ENCODE data around the gene SORD. TPM values are rescaled to one million over a fixed set of nuclear protein-coding genes. Genes with fewer than 3 reads are reported as not detected.
A peak's percentile ranks its signal among the peaks of the same experiment; 100 is the strongest.
"Not testable (repeated sequence)": the region's sequence is repeated elsewhere in the genome, so short reads cannot be mapped to it uniquely, and the experiment has no call there.

Gene SORD
- total RNA-seq, 3 donors from 2014 or later = 26.9 to 42.7 (median 32.6) TPM

GRCh38 chr15:45034087-45034486, 11.1 kb downstream of the SORD start:
- not testable (repeated sequence) for H3K9me3 Mint-ChIP-seq; H3K27me3 Mint-ChIP-seq (ENCODE audit: low read depth); H3K36me3 Mint-ChIP-seq (ENCODE audit: insufficient read depth); ATAC-seq; DNase-seq; H3K4me3 Mint-ChIP-seq
- H3K4me1 Mint-ChIP-seq (ENCODE audit: low read depth) = peaks cover 18% of the 10 kb centered on the region

- H3K4me3 Mint-ChIP-seq; H3K36me3 Mint-ChIP-seq (ENCODE audit: insufficient read depth); H3K9me3 Mint-ChIP-seq; DNase-seq; H3K27me3 Mint-ChIP-seq (ENCODE audit: low read depth); ATAC-seq: not testable (repeated sequence)
- H3K4me1 Mint-ChIP-seq (ENCODE audit: low read depth) = peaks cover 18% of the 10 kb centered on the region
Observed at GRCh38 chr15:45034600-45035375, 11.8 kb downstream of the SORD start.

- peak overlapping the region; percentile 20 for H3K4me3 Mint-ChIP-seq
- not testable (repeated sequence) for H3K9me3 Mint-ChIP-seq; H3K36me3 Mint-ChIP-seq (ENCODE audit: insufficient read depth); H3K27me3 Mint-ChIP-seq (ENCODE audit: low read depth)
- peaks cover 18% of the 10 kb centered on the region for H3K4me1 Mint-ChIP-seq (ENCODE audit: low read depth)
- ATAC-seq (peak; percentile 87 to 95), DNase-seq (peak; percentile 65)
Observed at GRCh38 chr15:45036812-45037781, 14.1 kb downstream of the SORD start.

GRCh38 chr15:45037936-45038335, 14.9 kb downstream of the SORD start:
- no peaks in the 10 kb centered on the region for H3K9me3 Mint-ChIP-seq

GRCh38 chr15:45040396-45040795, 17.4 kb downstream of the SORD start:
- H3K36me3 Mint-ChIP-seq (ENCODE audit: insufficient read depth); H3K9me3 Mint-ChIP-seq; H3K4me3 Mint-ChIP-seq; ATAC-seq; DNase-seq; H3K27me3 Mint-ChIP-seq (ENCODE audit: low read depth): not testable (repeated sequence)
- peaks cover 18% of the 10 kb centered on the region for H3K4me1 Mint-ChIP-seq (ENCODE audit: low read depth)

More at GRCh38 chr15:45037936-45038335, 14.9 kb downstream of the SORD start:
- H3K27me3 Mint-ChIP-seq (ENCODE audit: low read depth) = no peaks in the 10 kb centered on the region
- H3K36me3 Mint-ChIP-seq (ENCODE audit: insufficient read depth) = peaks cover 2% of the 10 kb centered on the region
- H3K4me3 Mint-ChIP-seq = no peak overlapping the region
- peaks cover 18% of the 10 kb centered on the region for H3K4me1 Mint-ChIP-seq (ENCODE audit: low read depth)
- DNase-seq = no peak
- no peak for ATAC-seq

- not testable (repeated sequence) for H3K4me1 Mint-ChIP-seq (ENCODE audit: low read depth); H3K36me3 Mint-ChIP-seq (ENCODE audit: insufficient read depth); H3K27me3 Mint-ChIP-seq (ENCODE audit: low read depth); H3K4me3 Mint-ChIP-seq; ATAC-seq; DNase-seq; H3K9me3 Mint-ChIP-seq
Observed at GRCh38 chr15:45041538-45041937, 18.5 kb downstream of the SORD start.

GRCh38 chr15:45042859-45043258, 19.9 kb downstream of the SORD start:
- not testable (repeated sequence) for H3K4me3 Mint-ChIP-seq; ATAC-seq; H3K9me3 Mint-ChIP-seq; DNase-seq; H3K36me3 Mint-ChIP-seq (ENCODE audit: insufficient read depth); H3K4me1 Mint-ChIP-seq (ENCODE audit: low read depth); H3K27me3 Mint-ChIP-seq (ENCODE audit: low read depth)

GRCh38 chr15:45044270-45044669, 21.3 kb downstream of the SORD start:
- H3K9me3 Mint-ChIP-seq; H3K27me3 Mint-ChIP-seq (ENCODE audit: low read depth); H3K4me1 Mint-ChIP-seq (ENCODE audit: low read depth); ATAC-seq; DNase-seq; H3K4me3 Mint-ChIP-seq: not testable (repeated sequence)
- H3K36me3 Mint-ChIP-seq (ENCODE audit: insufficient read depth) = peaks cover 12% of the 10 kb centered on the region

- not testable (repeated sequence) for DNase-seq; H3K4me3 Mint-ChIP-seq; H3K9me3 Mint-ChIP-seq; ATAC-seq; H3K27me3 Mint-ChIP-seq (ENCODE audit: low read depth); H3K4me1 Mint-ChIP-seq (ENCODE audit: low read depth)
- peaks cover 39% of the 10 kb centered on the region for H3K36me3 Mint-ChIP-seq (ENCODE audit: insufficient read depth)
Observed at GRCh38 chr15:45048449-45048793, 25.4 kb downstream of the SORD start.

GRCh38 chr15:45048794-45049631, 26.0 kb downstream of the SORD start:
- DNase-seq (no peak), ATAC-seq (no peak)
- no peak overlapping the region for H3K4me3 Mint-ChIP-seq
- peaks cover 39% of the 10 kb centered on the region for H3K36me3 Mint-ChIP-seq (ENCODE audit: insufficient read depth)
- no peaks in the 10 kb centered on the region for H3K27me3 Mint-ChIP-seq (ENCODE audit: low read depth)
- H3K4me1 Mint-ChIP-seq (ENCODE audit: low read depth) = no peaks in the 10 kb centered on the region
- H3K9me3 Mint-ChIP-seq = no peaks in the 10 kb centered on the region

- no peaks in the 10 kb centered on the region for H3K4me1 Mint-ChIP-seq (ENCODE audit: low read depth)
- no peak for DNase-seq
- no peaks in the 10 kb centered on the region for H3K27me3 Mint-ChIP-seq (ENCODE audit: low read depth)
- peaks cover 41% of the 10 kb centered on the region for H3K36me3 Mint-ChIP-seq (ENCODE audit: insufficient read depth)
- H3K4me3 Mint-ChIP-seq = no peak overlapping the region
- no peak for ATAC-seq
- H3K9me3 Mint-ChIP-seq = no peaks in the 10 kb centered on the region
Observed at GRCh38 chr15:45050587-45050986, 27.6 kb downstream of the SORD start.

GRCh38 chr15:45052676-45053075, 29.7 kb downstream of the SORD start:
- peaks cover 39% of the 10 kb centered on the region for H3K36me3 Mint-ChIP-seq (ENCODE audit: insufficient read depth)
- not testable (repeated sequence) for DNase-seq; ATAC-seq; H3K4me1 Mint-ChIP-seq (ENCODE audit: low read depth); H3K27me3 Mint-ChIP-seq (ENCODE audit: low read depth); H3K9me3 Mint-ChIP-seq; H3K4me3 Mint-ChIP-seq

- not testable (repeated sequence) for H3K4me3 Mint-ChIP-seq; ATAC-seq; H3K9me3 Mint-ChIP-seq; H3K4me1 Mint-ChIP-seq (ENCODE audit: low read depth); DNase-seq; H3K27me3 Mint-ChIP-seq (ENCODE audit: low read depth)
- peaks cover 12% of the 10 kb centered on the region for H3K36me3 Mint-ChIP-seq (ENCODE audit: insufficient read depth)
Observed at GRCh38 chr15:45058690-45059675, 36.0 kb downstream of the SORD start.
